ENCODE data around the gene RYR1. TPM values are rescaled to one million over a fixed set of nuclear protein-coding genes. Genes with fewer than 3 reads are reported as not detected.

Gene RYR1
- total RNA-seq, 1 experiment from 2014 or later, result 4.1 TPM

DNA sequence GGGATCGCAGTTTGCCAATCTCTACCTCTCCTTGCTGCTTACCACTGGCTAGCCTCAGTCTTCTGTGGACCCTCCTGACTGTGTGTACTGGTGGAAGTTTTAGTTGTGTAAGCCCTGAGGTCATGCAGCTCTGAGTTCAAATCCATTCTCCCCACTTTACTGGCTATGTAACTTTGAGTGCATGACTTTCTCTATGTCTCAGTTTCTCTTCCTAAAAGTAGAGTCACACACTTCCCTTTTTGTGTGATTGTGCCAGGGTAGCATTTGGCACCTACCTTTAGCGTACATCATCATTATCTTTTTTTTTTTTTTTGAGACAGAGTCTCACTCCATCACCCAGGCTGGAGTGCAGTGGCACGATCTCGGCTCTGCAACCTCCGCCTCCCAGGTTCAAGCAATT lies 113.9 kb downstream of the RYR1 start:
- Histone ChIP-seq H3K9me2 (ENCODE audit: insufficient read depth) (no peaks in the 10 kb centered on the region), H2AFZ (ENCODE audit: low read depth, low read length, poor library complexity, severe bottlenecking) (no peak overlapping the region), H3K9ac (ENCODE audit: low read length) (no peak overlapping the region), H4K20me1 (ENCODE audit: insufficient read depth) (no peaks in the 10 kb centered on the region), H3K79me2 (ENCODE audit: insufficient read depth, low read length) (no peaks in the 10 kb centered on the region), H3K9me3 (ENCODE audit: control insufficient read depth in 1 of 2, insufficient read depth in 1 of 2, low read depth in 1 of 2, low read length in 2 of 2) (no peaks in the 10 kb centered on the region), H3K4me1 (ENCODE audit: control insufficient read depth in 1 of 2, insufficient read depth in 2 of 2, low read length in 2 of 2) (peaks cover 10 to 26% of the 10 kb centered on the region in 2 experiments), H3K36me3 (ENCODE audit: control insufficient read depth in 1 of 2, insufficient read depth in 2 of 2, low read length in 2 of 2) (no peaks in the 10 kb centered on the region), H3K27me3 (ENCODE audit: insufficient read depth, low read length) (no peaks in the 10 kb centered on the region), H3K4me2 (ENCODE audit: low read length) (no peak overlapping the region), H3K27ac (ENCODE audit: low read depth, low read length) (no peak overlapping the region), H3K4me3 (replicated peaks in 1 of 2; ENCODE audit: low read depth in 1 of 2, low read length in 2 of 2) (no peak overlapping the region)
- TF ChIP-seq SRF (IDR thresholded peaks at IDR 0.05; ENCODE audit: low read depth), result no peak
- no peak for TF ChIP-seq EZH2phosphoT487 (IDR thresholded peaks at IDR 0.05; ENCODE audit: borderline replicate concordance)
- TF ChIP-seq CBX3 (IDR thresholded peaks at IDR 0.05; ENCODE audit: low read depth), result no peak
- no peak for TF ChIP-seq POLR2A (IDR thresholded peaks at IDR 0.05; ENCODE audit: borderline replicate concordance, extremely low read depth, insufficient read depth, insufficient read length)
- ChIA-PET POLR2A (no interaction called here), RAD21 (ENCODE audit: low non-redundant PET in 1 of 2, low total read pairs in 2 of 2, uncharacterized antibody in 2 of 2, unreplicated experiment in 2 of 2) (no interaction called here), CTCF (interaction anchor here (1.4 kb wide), 1 partner anchor 145 kb away, joined by 3 read pairs; the partner anchor contains the start of gene FAM98C)
- BruUV-seq (replicated peaks), result no TSS peak
- intact Hi-C loops (cut with micrococcal nuclease), result no loop called here
- DNase-seq (ENCODE audit: low read depth, low spot score) (no peak), ATAC-seq (no peak)

DNA sequence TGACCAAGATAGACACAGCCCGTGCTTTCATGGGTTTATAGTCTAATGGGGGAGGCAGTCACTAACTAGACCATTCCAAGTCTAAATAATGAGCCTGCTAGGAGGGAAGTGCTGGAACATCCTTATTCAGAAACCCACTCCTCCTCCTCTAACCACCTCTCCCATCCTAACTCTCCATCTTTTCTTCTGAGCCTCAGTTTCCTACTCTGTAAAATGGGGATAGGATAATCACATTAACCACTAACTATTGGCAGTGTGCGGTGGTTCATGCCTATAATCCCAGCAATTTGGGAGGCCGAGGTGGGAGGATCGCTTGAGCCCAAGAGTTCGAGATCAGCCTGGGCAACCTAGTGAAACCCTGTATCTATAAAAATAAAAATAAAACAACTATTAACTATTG lies 115.6 kb downstream of the RYR1 start:
- no peak overlapping the region for H3K4me2 ChIP-seq (ENCODE audit: low read length)
- H3K79me2 ChIP-seq (ENCODE audit: insufficient read depth, low read length), result no peaks in the 10 kb centered on the region
- no peaks in the 10 kb centered on the region for H3K36me3 ChIP-seq (ENCODE audit: control insufficient read depth in 1 of 2, insufficient read depth in 2 of 2, low read length in 2 of 2)
- ChIA-PET RAD21 (ENCODE audit: low non-redundant PET in 1 of 2, low total read pairs in 2 of 2, uncharacterized antibody in 2 of 2, unreplicated experiment in 2 of 2) (no interaction called here), POLR2A (no interaction called here), CTCF (no interaction called here)
- no peak overlapping the region for H2AFZ ChIP-seq (ENCODE audit: low read depth, low read length, poor library complexity, severe bottlenecking)
- H3K9ac ChIP-seq (ENCODE audit: low read length), result no peak overlapping the region
- H3K9me2 ChIP-seq (ENCODE audit: insufficient read depth), result no peaks in the 10 kb centered on the region
- no peaks in the 10 kb centered on the region for H4K20me1 ChIP-seq (ENCODE audit: insufficient read depth)
- BruUV-seq (replicated peaks), result no TSS peak
- H3K4me3 ChIP-seq (replicated peaks in 1 of 2; ENCODE audit: low read depth in 1 of 2, low read length in 2 of 2), result no peak overlapping the region
- DNase-seq (ENCODE audit: low read depth, low spot score) (no peak), ATAC-seq (no peak)
- intact Hi-C loops (cut with micrococcal nuclease), result no loop called here
- no peak overlapping the region for H3K27ac ChIP-seq (ENCODE audit: low read depth, low read length)
- no peaks in the 10 kb centered on the region for H3K9me3 ChIP-seq (ENCODE audit: control insufficient read depth in 1 of 2, insufficient read depth in 1 of 2, low read depth in 1 of 2, low read length in 2 of 2)
- H3K27me3 ChIP-seq (ENCODE audit: insufficient read depth, low read length), result no peaks in the 10 kb centered on the region
- TF ChIP-seq EZH2 (IDR thresholded peaks at IDR 0.05), result no peak
- TF ChIP-seq, protein P1, sequence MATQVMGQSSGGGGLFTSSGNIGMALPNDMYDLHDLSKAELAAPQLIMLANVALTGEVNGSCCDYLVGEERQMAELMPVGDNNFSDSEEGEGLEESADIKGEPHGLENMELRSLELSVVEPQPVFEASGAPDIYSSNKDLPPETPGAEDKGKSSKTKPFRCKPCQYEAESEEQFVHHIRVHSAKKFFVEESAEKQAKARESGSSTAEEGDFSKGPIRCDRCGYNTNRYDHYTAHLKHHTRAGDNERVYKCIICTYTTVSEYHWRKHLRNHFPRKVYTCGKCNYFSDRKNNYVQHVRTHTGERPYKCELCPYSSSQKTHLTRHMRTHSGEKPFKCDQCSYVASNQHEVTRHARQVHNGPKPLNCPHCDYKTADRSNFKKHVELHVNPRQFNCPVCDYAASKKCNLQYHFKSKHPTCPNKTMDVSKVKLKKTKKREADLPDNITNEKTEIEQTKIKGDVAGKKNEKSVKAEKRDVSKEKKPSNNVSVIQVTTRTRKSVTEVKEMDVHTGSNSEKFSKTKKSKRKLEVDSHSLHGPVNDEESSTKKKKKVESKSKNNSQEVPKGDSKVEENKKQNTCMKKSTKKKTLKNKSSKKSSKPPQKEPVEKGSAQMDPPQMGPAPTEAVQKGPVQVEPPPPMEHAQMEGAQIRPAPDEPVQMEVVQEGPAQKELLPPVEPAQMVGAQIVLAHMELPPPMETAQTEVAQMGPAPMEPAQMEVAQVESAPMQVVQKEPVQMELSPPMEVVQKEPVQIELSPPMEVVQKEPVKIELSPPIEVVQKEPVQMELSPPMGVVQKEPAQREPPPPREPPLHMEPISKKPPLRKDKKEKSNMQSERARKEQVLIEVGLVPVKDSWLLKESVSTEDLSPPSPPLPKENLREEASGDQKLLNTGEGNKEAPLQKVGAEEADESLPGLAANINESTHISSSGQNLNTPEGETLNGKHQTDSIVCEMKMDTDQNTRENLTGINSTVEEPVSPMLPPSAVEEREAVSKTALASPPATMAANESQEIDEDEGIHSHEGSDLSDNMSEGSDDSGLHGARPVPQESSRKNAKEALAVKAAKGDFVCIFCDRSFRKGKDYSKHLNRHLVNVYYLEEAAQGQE (IDR thresholded peaks at IDR 0.05; ENCODE audit: low read depth), result no peak
- TF ChIP-seq POLR2A (IDR thresholded peaks at IDR 0.05; ENCODE audit: borderline replicate concordance, extremely low read depth, insufficient read depth, insufficient read length), result no peak
- H3K4me1 ChIP-seq (ENCODE audit: control insufficient read depth in 1 of 2, insufficient read depth in 2 of 2, low read length in 2 of 2), result peaks cover 5 to 17% of the 10 kb centered on the region in 2 experiments

Data from HCT116 (cell line).